MM.1S (cell line): ENCODE results near the gene PPM1M.

Source experiments
- DNase-seq: peaks from one replicate; pipeline ENCODE4 v3.0.0-alpha.2; 2015
- H2AFZ ChIP-seq: fragments of 300-600 bp; sonication (generic); 2 replicates; pipeline ENCODE4 v1.6.0; 2016; ENCODE audit warnings: antibody characterized with exemption, low read length
- H3F3A ChIP-seq: fragments of 300-600 bp; sonication (generic); 2 replicates; pipeline ENCODE4 v1.6.1; 2016; ENCODE audit warnings: mild to moderate bottlenecking, antibody characterized with exemption, low read length, moderate library complexity, mixed read lengths; ENCODE audit not compliant: insufficient read depth
- H3K27ac ChIP-seq: fragments of 300-600 bp; sonication (generic); 2 replicates; pipeline ENCODE4 v1.5.1; 2016; ENCODE audit warnings: mild to moderate bottlenecking, low read length
- H3K27me3 ChIP-seq: fragments of 300-600 bp; sonication (generic); replicated peaks from 2 replicates; pipeline ENCODE4 v1.6.0; 2016; ENCODE audit warnings: low read length; ENCODE audit not compliant: insufficient read depth
- H3K36me3 ChIP-seq: fragments of 300-600 bp; sonication (generic); replicated peaks from 2 replicates; pipeline ENCODE4 v1.6.1; 2016; ENCODE audit warnings: mild to moderate bottlenecking, low read length, mixed read lengths; ENCODE audit not compliant: insufficient read depth
- H3K4me1 ChIP-seq: fragments of 300-600 bp; sonication (generic); 2 replicates; pipeline ENCODE4 v1.6.1; 2016; ENCODE audit warnings: low read length, mixed read lengths
- H3K4me2 ChIP-seq: fragments of 300-600 bp; sonication (generic); 2 replicates; pipeline ENCODE4 v1.6.0; 2016; ENCODE audit warnings: low read depth, low read length
- H3K4me3 ChIP-seq: fragments of 300-600 bp; sonication (generic); 2 replicates; pipeline ENCODE4 v1.5.1; 2016; ENCODE audit warnings: low read length, mixed read lengths
- H3K79me2 ChIP-seq: fragments of 300-600 bp; sonication (generic); 2 replicates; pipeline ENCODE4 v1.6.1; 2016; ENCODE audit warnings: mixed run types, low read length, mixed read lengths
- H3K9ac ChIP-seq: fragments of 300-600 bp; sonication (generic); 2 replicates; pipeline ENCODE4 v1.6.1; 2016; ENCODE audit warnings: low read length, mixed read lengths
- H3K9me2 ChIP-seq: fragments of 300-600 bp; sonication (generic); replicated peaks from 2 replicates; pipeline ENCODE4 v1.6.1; 2016; ENCODE audit warnings: mild to moderate bottlenecking, low read length, mixed read lengths; ENCODE audit not compliant: insufficient read depth
- H3K9me3 ChIP-seq: fragments of 300-600 bp; sonication (generic); replicated peaks from 2 replicates; pipeline ENCODE4 v1.6.1; 2016; ENCODE audit warnings: mild to moderate bottlenecking, low read length, mixed read lengths; ENCODE audit not compliant: insufficient read depth
- H4K20me1 ChIP-seq: fragments of 300-600 bp; sonication (generic); 2 replicates; pipeline ENCODE4 v1.6.1; 2016; ENCODE audit warnings: mild to moderate bottlenecking, low read length, moderate library complexity, mixed read lengths; ENCODE audit not compliant: insufficient read depth
- CTCF ChIP-seq: fragments of 300-600 bp; sonication (generic); IDR thresholded peaks from 2 replicates; pipeline ENCODE4 v1.5.1; 2016; ENCODE audit warnings: antibody characterized with exemption, low read length, mixed read lengths
- EZH2 ChIP-seq: fragments of 300-600 bp; sonication (generic); optimal IDR thresholded peaks from 2 replicates; pipeline ENCODE3; 2017; ENCODE audit warnings: low read depth, mild to moderate bottlenecking, antibody characterized with exemption, low read length, mixed read lengths
- EZH2phosphoT487 ChIP-seq: fragments of 300-600 bp; sonication (generic); IDR thresholded peaks from 2 replicates; pipeline ENCODE4 v1.6.1; 2018; ENCODE audit warnings: antibody characterized with exemption, low read length

Gene PPM1M

GRCh38 chr3:52257911-52258310 is 12.4 kb downstream of the PPM1M start:
- H3K27me3 ChIP-seq = no peaks in the 10 kb centered on the region
- H3K9me2 ChIP-seq = no peaks in the 10 kb centered on the region
- H3F3A ChIP-seq = peaks cover 23% of the 10 kb centered on the region
- H3K4me2 ChIP-seq = no peak overlapping the region
- H3K79me2 ChIP-seq = peaks cover 76% of the 10 kb centered on the region
- H3K4me1 ChIP-seq = peaks cover 55% of the 10 kb centered on the region
- no peak overlapping the region for H3K4me3 ChIP-seq
- no peak overlapping the region for H3K9ac ChIP-seq
- no peaks in the 10 kb centered on the region for H4K20me1 ChIP-seq
- H3K27ac ChIP-seq = no peak overlapping the region
- H2AFZ ChIP-seq = no peak overlapping the region
- TF ChIP-seq CTCF = no peak
- no peaks in the 10 kb centered on the region for H3K9me3 ChIP-seq
- DNase-seq = no peak
- H3K36me3 ChIP-seq = peaks cover 27% of the 10 kb centered on the region

- Histone ChIP-seq H3K36me3 (peaks cover 27% of the 10 kb centered on the region), H3K9ac (no peak overlapping the region)
Measured at GRCh38 chr3:52259035-52259434, 13.5 kb downstream of the PPM1M start.

GRCh38 chr3:52259448-52259847 is 13.9 kb downstream of the PPM1M start:
- peak overlapping the region; percentile 40; the same call in 1 of the 2 replicates for H3K27ac ChIP-seq
- H3K27me3 ChIP-seq = no peaks in the 10 kb centered on the region
- H3F3A ChIP-seq = peaks cover 17% of the 10 kb centered on the region
- peaks cover 27% of the 10 kb centered on the region for H3K36me3 ChIP-seq
- no peak overlapping the region for H2AFZ ChIP-seq
- no peak overlapping the region for H3K9ac ChIP-seq
- H3K4me2 ChIP-seq = no peak overlapping the region
- DNase-seq = peak; percentile 2
- no peak for TF ChIP-seq EZH2phosphoT487
- TF ChIP-seq CTCF = no peak
- TF ChIP-seq EZH2 = no peak
- peaks cover 91% of the 10 kb centered on the region for H3K79me2 ChIP-seq
- H4K20me1 ChIP-seq = 0 out of 2 replicates have a peak, but pooled peaks cover 3% of the 10 kb centered on the region
- H3K4me3 ChIP-seq = no peak overlapping the region
- no peaks in the 10 kb centered on the region for H3K9me2 ChIP-seq
- H3K9me3 ChIP-seq = no peaks in the 10 kb centered on the region
- peaks cover 50% of the 10 kb centered on the region for H3K4me1 ChIP-seq

More at GRCh38 chr3:52259035-52259434, 13.5 kb downstream of the PPM1M start:
- no peak overlapping the region for H3K4me2 ChIP-seq
- no peak for TF ChIP-seq EZH2phosphoT487
- TF ChIP-seq CTCF = no peak
- TF ChIP-seq EZH2 = no peak
- no peaks in the 10 kb centered on the region for H4K20me1 ChIP-seq
- no peaks in the 10 kb centered on the region for H3K9me2 ChIP-seq
- H3K4me1 ChIP-seq = peaks cover 50% of the 10 kb centered on the region
- no peaks in the 10 kb centered on the region for H3K27me3 ChIP-seq
- H3K79me2 ChIP-seq = peaks cover 87% of the 10 kb centered on the region
- H3F3A ChIP-seq = peaks cover 17% of the 10 kb centered on the region
- no peak for DNase-seq
- H3K27ac ChIP-seq = peak overlapping the region; percentile 40; the same call in 1 of the 2 replicates
- no peak overlapping the region for H3K4me3 ChIP-seq
- no peak overlapping the region for H2AFZ ChIP-seq
- no peaks in the 10 kb centered on the region for H3K9me3 ChIP-seq
